A549 (cell line): ENCODE measurements around the gene OR52B2.

Experiments used
- BHLHE40 ChIP-seq: IDR thresholded peaks from 2 replicates; pipeline ENCODE4 v1.6.1; 2012; ENCODE audit warnings: low read depth, low read length, inconsistent platforms
- CHD2 ChIP-seq: fragments of 150-350 bp; IDR thresholded peaks from 2 replicates; pipeline ENCODE4 v1.6.1; 2014; ENCODE audit warnings: low read length; ENCODE audit not compliant: partially characterized antibody
- CTCF ChIP-seq: fragments of >200 bp; sonication (Bioruptor Twin); formaldehyde crosslinking; IDR thresholded peaks from 3 replicates; pipeline ENCODE4 v1.5.1; 2016
- HMGXB4 ChIP-seq: fragments of 250-450 bp; sonication (Bioruptor Pico); IDR thresholded peaks from 2 replicates; pipeline ENCODE4 v1.5.0; 2021; ENCODE audit warnings: mild to moderate bottlenecking, moderate library complexity, borderline replicate concordance
- HOXB5 ChIP-seq: fragments of 250-450 bp; sonication (Bioruptor Pico); IDR thresholded peaks from 2 replicates; pipeline ENCODE4 v1.5.0; 2020; ENCODE audit warnings: mild to moderate bottlenecking, moderate library complexity
- JUN ChIP-seq, 2 experiments: fragments of >200 bp; sonication (Bioruptor Twin); formaldehyde crosslinking; IDR thresholded peaks; 2 replicates in 1 of 2; 3 replicates in 1 of 2; pipeline ENCODE4 v1.6.1; 2016 to 2017
- POLR2A ChIP-seq: IDR thresholded peaks from 2 replicates; pipeline ENCODE4 v1.6.1; 2012; ENCODE audit warnings: mild to moderate bottlenecking, low read length
- RAD21 ChIP-seq, 2 experiments: fragments of >200 bp in 1 of 2; sonication (Bioruptor Twin) in 1 of 2; formaldehyde crosslinking in 1 of 2; IDR thresholded peaks in 1 of 2; conservative IDR thresholded peaks in 1 of 2; 2 replicates in 1 of 2; 3 replicates in 1 of 2; pipeline ENCODE4 v1.6.1; 2012 to 2018; ENCODE audit warnings: inconsistent platforms in 1 of 2
- RARB ChIP-seq: fragments of 250-450 bp; sonication (Bioruptor Pico); IDR thresholded peaks from 2 replicates; pipeline ENCODE4 v1.8.0; 2021; ENCODE audit warnings: mild to moderate bottlenecking, moderate library complexity
- RCOR1 ChIP-seq: fragments of 150-350 bp; IDR thresholded peaks from 2 replicates; pipeline ENCODE4 v1.6.1; 2014; ENCODE audit warnings: antibody characterized with exemption, low read length, low read depth
- REST ChIP-seq: fragments of 200-600 bp; sonication (generic); IDR thresholded peaks from 2 replicates; pipeline ENCODE4 v1.6.1; 2016; ENCODE audit warnings: antibody characterized with exemption, mild to moderate bottlenecking, moderate library complexity
- SREBF2 ChIP-seq: fragments of 450-650 bp; IDR thresholded peaks from 2 replicates; pipeline ENCODE4 v1.6.1; 2014; ENCODE audit warnings: mild to moderate bottlenecking, moderate library complexity
- TF ChIP-seq, protein P1 (sequence below): fragments of 150-350 bp; IDR thresholded peaks from 2 replicates; pipeline ENCODE4 v1.6.1; 2014; ENCODE audit warnings: low read depth, mild to moderate bottlenecking, low read length
- TF ChIP-seq, protein P2 (sequence below): IDR thresholded peaks from 2 replicates; pipeline ENCODE4 v1.6.1; 2012

GRCh38 chr11:6196396-6196795, 26.3 kb upstream of the OR52B2 start:
- TF ChIP-seq HOXB5 (CRISPR knock-in tag): no peak
- TF ChIP-seq CTCF: no peak
- TF ChIP-seq, protein P1, sequence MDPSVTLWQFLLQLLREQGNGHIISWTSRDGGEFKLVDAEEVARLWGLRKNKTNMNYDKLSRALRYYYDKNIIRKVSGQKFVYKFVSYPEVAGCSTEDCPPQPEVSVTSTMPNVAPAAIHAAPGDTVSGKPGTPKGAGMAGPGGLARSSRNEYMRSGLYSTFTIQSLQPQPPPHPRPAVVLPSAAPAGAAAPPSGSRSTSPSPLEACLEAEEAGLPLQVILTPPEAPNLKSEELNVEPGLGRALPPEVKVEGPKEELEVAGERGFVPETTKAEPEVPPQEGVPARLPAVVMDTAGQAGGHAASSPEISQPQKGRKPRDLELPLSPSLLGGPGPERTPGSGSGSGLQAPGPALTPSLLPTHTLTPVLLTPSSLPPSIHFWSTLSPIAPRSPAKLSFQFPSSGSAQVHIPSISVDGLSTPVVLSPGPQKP: no peak
- no peak for TF ChIP-seq BHLHE40
- TF ChIP-seq POLR2A: no peak
- TF ChIP-seq, protein P2, sequence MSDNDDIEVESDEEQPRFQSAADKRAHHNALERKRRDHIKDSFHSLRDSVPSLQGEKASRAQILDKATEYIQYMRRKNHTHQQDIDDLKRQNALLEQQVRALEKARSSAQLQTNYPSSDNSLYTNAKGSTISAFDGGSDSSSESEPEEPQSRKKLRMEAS: no peak
- TF ChIP-seq RAD21 (conservative IDR thresholded peaks at IDR 0.05 in 1 of 2, IDR thresholded peaks at IDR 0.05 in 1 of 2): no peak
- TF ChIP-seq JUN (IDR thresholded peaks at IDR 0.05): no peak
- no peak for TF ChIP-seq HMGXB4 (CRISPR knock-in tag)
- TF ChIP-seq SREBF2: no peak
- TF ChIP-seq RCOR1: no peak
- no peak for TF ChIP-seq REST
- no peak for TF ChIP-seq CHD2
- no peak for TF ChIP-seq RARB (CRISPR knock-in tag)
